ENCODE measurements around the gene DLX4.

DLX4 gene

DNA sequence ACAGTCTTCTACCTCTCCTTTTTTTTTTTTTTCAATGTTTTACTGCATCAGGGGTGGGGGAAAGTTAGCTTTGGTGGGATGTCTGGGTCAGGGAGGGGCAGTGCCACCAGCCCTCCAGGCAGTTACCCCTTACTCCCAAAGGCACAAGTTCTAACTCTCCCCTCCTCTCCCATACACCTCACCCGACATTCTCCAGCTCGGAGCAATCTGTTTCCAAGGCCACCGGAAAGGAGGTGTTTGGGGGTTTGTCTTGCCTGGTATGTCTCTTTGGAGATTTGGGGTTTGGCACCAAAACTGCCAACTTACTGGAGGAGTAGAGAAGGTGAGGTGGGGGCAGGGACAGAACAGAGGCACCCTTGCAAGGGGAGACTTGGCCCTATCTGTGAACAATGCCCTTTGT is 21.3 kb downstream of the DLX4 start:
- DNase-seq: no peak

DNA sequence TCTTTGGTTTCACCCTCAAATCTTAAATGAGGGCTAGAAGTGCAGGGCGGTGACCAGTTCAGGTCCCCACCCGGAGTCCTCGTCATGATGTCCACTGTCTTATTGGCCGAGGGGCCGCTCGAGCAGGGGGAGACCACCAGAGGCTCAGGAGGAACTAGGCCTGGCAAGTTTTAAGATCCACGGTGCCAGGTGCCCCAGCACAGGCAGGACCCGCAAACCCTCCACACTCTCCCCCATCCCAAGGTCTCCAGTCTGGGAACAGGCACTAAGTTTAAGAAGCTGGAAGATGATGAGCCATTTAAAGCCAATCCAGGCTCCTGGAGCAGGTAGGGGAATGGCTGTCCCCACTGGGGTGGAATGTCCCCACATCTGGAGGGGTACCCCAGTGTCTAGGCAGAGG is 21.9 kb downstream of the DLX4 start:
- no peak for DNase-seq

DNA sequence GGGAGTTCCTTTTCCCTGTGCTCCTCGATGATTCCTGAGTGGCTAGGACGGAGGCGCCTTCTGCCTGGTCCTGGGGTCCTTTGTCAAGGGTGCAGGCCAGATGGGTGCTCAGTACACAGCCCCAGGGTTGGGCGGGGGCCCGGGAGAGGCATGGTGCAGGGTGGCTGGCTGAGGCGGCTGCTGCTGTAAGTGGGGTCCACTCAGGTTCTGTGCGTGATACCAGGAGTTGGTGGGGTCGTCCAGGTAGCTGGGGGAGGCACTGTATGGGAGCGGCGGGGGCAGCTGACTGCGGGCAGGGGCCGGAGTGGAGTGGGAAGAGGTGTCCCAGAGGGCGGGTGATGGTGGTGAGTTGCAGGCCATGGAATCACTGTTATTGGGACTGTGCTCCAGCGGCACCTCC is 22.4 kb downstream of the DLX4 start:
- DNase-seq: no peak

DNA sequence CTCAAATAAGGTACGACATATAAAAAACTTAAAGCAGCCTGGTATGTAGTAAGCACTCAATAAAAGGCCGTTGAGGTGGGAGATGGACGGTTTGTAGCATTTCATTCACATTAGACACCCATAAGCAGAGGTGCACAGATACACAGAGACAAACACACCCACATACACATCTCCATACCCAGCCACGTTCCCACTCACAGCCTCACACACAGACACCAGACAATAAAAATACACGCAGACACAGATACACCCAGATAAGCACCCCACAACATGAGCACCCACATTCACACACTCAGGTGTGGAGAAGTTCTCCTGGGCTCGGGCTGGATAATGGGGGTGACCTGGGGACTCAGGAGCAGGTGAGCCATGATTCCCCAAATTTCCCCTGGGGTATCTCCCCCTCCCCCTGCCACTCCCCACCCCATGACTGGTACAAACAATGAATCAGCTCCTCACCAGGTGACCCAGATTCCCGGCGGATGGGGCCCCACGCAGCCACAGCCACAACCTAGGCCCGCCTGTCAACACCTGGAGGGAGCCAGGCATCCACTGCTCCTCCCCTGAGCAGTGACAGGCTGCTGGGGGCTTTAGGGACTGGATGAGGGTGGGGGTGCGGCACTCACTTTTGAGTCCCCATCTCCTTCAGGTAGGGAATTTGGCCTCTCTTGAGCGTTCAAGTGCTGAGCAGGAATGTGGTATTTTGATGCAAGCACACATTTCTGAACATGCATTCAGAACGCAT is 23.4 kb downstream of the DLX4 start:
- DNase-seq: no peak

DNA sequence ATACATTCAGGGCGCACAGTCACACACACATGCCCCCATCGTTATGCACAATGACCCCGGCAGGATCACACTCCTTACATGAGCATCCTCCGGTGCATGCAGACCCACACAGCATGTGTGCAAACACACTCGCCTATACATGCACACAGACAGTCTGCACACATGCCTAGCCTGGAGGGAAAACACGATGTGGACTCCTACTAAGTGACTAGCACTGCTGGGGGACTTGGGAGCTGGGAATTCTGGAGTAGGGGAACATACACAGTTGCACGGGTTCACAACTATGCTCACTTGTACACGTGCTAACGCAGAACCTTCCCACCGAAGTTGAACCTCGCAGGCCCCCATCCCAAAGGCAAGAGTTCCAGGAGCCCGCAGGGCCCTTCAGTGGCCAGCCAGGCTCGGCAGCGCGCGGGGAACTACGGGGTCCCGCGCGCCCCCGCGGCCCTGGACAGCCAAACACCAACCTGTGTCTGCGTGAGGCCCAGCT is 24.0 kb downstream of the DLX4 start:
- no peak for DNase-seq

DNA sequence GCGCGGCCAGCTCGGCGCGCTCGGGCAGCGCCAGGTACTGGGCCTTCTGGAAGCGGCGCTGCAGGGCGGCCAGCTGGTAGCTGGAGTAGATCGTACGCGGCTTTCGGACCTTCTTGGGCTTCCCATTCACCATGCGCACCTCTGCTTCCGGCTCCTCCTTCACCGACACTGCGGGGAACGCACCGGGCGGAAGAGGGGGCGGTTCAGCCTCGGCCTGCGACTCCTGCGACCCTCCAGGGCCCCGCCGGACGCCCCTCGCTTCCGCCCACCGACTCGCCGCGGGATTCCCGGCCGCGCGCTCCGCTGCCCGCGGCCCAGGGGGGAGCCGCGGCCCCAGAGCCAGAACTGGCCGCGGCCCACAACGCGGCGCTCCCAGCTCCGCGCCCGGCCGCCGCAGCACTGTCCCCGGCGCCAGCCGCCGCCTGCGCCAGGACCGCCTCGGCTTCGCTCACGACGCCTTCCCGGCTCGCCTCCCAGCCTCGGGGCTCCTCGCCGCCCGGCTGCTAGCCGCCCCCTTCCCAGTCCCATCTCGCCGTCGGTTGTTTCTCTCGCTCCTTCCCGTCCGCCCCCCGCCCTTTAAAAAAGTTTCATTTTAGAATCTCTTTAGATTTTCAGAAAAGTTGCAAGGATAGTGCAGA is 24.6 kb downstream of the DLX4 start:
- no peak for DNase-seq

DNA sequence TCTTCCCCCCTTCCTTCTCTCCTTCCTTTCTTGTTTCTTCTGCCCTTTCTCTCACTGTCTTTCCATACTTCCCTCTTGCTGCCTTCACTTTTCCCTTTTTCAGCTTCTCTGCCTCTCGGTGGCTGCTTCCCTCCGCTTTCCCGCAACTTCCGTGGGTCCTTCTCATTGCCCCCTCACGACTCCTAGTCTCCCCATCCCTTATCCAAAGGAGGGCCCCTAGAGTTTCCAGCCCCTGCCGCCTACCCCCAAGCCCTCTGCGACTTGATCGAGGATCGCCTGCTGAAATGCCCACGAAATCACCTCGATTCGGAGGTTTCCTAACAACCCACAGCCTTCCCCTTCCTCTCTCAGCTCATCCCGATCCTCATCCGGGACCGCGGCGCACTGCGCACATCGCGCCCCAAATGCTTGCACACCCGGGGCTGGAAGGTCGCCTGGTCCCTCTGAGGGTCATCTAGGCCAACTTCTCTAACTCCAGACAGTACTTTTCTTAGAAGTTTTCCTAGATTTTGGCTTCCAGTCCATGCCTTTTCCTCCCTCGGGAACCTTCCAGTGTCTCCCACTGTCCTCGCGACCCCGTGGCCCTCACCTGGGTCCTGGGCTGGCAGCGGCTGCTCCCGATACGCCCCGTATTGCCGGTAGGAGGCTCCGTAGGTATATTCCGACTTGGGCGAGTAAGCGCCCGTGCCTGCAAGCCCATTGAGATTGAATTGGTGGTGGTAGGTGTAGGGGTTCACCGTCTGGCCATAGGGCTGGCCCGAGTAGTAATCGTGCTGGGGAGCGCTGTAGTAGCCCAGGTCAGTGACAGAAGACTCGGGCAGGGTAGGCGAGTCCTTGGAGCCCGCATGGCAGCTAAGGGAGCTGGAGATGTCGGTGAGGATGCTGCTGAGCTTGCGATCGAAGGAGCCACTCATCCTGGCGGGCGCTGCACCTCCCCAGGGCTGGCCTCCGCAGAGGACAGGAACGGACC is 25.4 kb downstream of the DLX4 start:
- no peak for DNase-seq

DNA sequence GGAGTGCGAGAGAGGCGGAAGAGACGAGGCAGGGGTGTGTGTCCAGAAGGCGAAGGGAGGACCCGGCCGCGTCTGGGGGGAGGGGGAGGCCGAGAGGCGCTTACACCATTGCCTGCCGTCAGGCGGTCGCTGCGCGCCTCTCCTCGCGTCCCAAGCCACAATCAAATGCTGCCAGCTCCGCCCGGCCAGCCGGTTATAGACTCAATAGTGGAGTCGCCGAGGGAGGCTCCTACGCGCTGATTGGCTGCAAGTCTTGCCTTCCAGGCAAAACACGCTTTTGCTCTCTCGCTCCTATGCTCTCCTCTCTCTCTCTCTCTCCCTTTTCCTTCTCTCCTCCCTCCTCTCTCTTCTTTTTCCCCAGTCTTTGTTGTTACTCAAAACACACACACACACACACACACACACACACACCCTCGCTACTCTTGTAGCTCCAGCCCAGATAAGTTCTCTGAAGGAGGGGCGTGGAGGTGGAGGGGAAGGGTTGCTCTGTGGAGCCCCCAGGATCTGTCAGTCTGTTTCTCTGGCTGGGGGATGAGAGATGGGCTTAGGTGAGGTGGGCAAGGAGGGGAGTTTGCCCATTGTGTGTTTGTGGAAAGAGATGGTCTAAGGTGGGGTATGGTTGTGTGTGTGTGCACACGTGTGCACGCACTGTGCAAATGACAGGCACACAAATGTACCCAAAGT is 26.2 kb downstream of the DLX4 start, which contains the start of gene DLX3:
Gene DLX3 (minus strand): TSS at position 170 of the 684 bp plus-strand sequence. CDS start 226 bp downstream, outside the sequence.
- no peak for DNase-seq

DNA sequence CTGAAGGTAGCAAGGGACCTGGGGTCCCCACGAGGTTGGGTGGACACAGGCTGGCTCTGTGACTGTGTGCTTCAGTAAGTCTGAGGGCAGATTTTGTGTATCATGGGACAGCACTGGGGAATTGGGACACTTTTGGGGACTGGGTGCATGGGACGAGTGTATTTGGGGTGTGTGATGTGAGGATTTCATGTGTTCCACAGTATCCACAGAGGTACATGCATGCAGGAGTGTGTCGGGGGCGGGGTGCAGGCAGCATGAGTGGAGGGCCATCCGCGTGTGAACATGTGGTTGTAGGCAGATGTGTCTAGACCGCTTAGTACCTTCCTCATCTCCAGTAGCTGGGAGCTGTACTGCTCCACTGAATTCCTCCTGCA is 27.1 kb downstream of the DLX4 start:
- DNase-seq: no peak

DNA sequence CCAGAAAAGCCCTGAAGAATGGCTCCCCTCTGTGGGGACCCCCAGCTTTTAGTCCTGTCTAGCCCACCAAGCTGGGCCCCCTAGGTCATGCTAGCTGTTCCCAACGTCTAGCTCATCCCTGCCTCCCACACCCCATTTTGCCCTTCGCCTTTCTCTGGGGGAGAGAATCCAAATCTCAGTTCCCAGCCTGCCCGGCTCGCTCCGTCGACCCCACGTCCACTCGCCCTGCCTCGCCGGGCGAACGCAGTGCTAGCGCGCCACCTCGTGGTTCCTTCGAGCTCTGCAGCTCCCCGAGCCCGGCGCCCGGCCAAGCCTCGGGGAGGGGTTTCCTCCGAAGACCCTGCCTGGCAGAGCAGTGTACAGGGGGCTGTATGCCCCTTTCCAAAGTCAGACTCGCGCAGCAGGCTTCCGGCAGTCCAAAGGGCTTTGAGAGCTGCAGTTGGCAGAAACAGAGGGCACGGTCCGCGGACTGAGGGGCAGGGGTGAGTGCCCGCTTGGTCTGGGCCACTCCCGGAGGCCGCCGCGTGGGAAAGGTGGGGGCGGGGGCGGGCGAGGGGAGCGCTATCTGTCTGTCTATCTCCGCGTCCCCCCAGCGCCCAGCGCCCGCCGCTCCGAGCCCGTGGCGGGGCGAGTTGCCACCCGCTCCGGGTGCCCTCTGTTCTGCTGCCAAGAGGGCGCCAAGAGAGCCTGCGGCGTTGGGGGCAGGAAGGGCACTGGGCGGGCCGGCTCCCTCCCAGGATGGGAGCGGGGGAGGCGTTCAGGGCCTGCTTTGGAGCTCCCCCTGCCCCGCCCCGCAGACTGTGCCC is 27.7 kb downstream of the DLX4 start:
- peak; percentile 56 to 65 for DNase-seq

DNA sequence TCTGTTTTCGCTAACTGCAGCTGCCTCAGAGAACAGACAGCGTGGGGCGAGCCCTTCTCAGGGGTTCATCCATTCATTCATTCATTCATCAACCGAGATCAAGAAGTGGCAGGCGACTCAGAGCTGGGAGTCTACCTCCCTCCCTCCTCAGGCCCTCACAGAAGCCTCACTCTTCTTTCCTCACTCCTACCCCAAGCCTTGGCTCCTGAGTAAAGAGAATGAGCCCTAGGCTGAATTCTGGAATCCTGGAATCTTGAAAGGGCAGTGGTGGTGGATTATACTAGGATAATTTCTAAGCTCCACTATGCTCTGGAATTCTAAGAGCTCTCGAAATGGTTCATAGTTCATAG is 28.3 kb downstream of the DLX4 start:
- no peak for DNase-seq

DNA sequence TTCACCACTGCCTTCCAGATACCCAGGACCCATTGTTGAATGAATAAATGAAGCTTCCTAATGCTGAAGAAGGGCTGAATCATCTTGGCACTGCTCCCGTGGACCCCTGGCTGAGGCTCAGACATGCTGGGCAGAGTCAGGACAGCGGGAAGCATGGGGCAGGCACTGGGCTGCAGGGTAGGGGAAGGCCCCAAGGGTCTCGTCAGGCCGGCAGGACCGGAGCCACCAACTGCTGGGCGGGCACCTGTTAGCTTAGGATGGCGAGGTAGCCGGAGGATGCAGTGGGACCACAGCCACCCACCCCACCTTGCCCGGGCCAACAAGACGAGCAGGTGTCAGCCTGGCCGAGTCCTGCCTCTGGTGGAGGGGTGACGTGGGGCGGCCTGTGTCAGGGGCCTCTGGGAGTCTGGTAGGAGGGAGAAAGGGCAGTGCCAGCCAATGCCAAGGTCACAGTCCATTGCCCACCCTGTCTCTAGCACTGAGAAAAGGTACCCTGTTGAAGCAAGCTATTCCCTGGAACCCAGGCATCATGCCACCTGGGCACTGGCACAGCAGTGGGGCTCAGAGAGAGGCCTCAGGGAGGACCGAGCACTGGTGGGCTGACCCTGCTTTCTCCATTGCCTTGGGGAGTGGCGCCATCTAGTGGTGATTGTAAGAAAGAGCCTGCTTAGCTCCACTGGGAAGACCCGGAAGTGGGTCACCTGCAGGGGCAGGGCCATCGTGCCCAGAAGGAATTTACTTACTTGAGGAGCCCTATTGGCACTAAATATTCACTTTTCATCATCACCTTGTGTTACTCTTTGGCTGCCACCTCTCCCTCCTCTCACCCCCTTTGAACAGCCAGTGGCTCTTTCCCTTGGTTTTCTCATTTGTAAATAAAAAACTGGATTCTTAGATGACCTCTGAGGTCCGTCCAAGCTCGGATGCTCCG is 29.0 kb downstream of the DLX4 start:
- peak; percentile 76 to 81 for DNase-seq

DNA sequence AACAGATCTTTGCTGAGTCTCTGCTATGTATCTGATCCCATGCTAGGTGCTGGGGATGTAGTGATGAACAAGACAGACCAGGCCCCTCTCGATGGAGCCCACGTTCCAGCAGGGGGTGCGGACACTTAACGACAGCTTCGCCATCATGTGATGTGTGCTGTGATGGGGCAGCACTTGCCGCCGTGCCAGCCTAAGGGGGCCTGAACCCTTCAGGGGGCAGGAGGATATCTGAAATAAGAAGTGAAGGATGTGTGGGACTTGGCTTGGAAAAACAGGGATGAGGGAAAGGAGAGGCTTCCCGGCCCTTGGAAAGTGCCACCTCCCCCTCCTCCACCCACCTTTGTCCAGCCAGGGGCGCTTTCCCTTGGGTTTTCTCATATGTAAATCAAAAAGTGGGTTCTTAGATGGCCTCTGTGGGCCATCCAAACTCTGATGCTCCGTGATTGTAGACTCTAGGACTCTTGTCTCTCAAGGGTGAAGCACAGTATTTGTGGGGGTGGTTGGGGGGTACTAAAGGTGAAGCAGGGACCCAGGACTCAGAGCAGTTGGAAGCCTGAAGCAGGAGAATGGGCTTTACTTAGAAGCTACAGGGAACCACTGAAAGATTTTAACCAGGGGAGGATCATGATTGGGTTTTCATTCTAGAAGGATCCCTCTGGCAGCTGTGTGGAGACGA is 30.0 kb downstream of the DLX4 start:
- DNase-seq: no peak

DNA sequence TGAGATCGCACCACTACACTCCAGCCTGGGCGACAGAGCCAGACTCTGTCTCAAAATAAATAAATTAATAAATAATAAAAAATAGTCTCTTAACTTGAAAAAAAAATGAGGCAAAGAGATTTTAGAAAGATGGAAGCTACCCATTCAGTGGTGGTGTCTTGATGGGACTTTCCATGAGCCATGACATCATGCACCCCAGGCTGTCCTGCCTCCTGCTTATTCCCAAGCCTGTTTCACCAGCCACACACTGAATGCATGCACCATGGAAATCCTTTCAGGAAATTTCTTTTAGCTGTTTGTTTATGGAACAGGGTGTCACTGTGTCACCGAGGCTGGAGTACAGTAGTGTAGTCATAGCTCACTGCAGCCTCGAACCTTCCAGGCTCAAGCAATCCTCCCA is 34.9 kb downstream of the DLX4 start:
- no peak for DNase-seq

DNA sequence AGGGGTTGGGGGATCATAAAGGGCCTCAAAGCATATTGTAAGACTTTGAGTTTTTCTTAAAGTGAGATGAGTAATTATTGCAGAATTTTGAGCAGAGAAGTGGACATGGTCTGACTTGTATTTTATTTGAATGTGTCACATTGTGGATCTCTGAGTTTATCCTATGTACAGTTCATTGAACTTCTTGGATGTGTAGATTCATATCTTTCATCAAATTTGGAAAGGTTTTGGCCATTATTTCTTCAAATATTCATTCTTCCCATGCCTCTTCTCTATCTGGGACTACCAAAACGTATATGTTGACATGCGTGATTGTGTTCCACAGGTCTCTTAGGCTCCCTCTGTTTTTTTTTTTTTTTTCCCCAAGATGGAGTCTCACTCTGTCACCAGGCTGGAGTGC is 40.3 kb downstream of the DLX4 start:
- DNase-seq: no peak

DNA sequence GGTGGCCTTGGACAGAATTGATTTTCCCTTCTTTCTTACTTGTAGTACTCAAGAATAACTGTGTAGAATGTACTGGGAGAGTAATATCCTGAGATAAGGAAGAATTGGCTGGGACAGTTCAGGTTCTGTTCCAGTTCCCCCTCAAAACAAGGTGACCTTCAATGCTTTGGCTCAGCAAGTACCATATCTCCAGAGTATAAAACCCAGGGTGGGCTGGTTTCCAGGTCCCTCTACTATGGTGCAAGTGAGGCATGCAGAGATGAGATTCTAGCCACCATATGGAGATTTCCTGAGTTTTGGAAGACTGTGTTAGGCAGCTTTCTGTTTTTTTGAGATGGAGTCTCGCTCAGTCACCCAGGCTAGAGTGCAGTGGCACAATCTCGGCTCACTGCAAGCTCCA is 44.1 kb downstream of the DLX4 start:
- DNase-seq: no peak

DNA sequence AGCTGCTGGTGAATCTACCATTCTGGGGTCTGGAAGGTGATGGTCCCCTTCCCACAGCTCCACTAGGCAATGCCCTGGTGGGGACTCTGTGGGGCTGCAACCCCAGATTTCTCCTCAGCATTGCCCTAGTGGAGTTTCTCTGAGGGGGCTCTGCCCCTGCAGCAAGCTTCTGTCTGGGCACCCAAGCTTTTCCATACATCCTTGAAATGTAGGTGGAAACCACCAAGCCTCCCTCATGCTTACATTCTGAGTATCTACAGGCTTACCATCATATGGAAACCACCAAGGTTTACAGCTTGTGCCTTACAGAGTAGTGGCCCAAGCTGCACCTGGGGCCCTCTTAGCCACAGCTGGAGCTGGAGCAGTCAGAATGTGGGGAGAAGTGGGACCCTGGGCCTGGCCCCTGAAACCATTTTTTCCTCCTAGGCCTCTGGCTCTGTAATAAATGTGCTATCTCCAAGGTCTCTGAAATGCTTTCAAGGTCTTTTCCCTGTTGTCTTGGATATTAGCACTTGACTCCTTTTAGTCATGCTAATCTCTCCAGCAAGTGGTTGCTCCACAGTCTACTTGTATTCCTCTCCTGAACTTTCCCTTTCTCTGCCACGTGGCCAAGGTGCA is 45.6 kb downstream of the DLX4 start:
- DNase-seq: no peak

DNA sequence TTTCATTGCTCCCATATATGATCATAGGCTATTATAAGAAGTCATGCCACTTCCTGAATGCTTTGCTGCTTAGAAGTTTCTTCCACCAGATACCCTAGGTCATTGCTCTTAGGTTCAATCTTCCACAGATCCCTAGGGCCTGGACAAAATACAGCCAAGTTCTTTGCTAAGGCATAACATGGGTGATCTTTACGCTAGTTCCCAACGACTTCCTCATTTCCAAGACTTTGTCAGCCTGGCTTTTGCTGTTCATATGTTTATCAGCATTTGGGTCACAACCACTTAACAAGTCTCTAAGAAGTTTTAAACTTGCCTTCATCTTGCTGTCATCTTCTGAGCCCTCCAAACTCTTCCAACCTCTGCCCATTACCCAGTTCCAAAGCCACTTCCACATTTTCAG is 46.2 kb downstream of the DLX4 start:
- no peak for DNase-seq

DNA sequence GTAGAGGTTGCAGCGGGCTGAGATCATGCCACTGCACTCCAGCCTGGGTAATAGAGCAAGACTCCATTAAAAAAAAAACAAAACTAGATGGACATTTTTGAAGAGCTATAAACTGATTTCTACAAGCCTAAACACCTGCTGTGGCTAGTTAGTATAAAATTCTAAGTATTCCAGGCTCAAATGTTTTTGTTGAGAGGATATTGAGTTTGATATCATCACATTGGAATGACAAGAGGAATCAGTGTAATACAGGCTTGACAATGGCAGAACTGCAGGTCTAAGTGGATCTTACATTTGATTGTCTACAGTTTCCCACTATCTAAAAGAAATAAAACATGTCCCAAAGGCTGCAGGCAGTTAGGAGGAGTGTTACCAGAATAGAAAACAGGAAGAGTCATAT is 49.9 kb downstream of the DLX4 start:
- DNase-seq: no peak
